ENCODE measurements around the gene ANO1. TPM values are rescaled to one million over a fixed set of nuclear protein-coding genes. Genes with fewer than 3 reads are reported as not detected.

ANO1 gene
- polyA plus RNA-seq, 2 of the 4 experiments (the other 2 are of a cell fraction), result 0.27 to 0.44 TPM

GRCh38 chr11:70206226-70206981 is 128.3 kb downstream of the ANO1 start (continued):
- TF ChIP-seq, protein P1, sequence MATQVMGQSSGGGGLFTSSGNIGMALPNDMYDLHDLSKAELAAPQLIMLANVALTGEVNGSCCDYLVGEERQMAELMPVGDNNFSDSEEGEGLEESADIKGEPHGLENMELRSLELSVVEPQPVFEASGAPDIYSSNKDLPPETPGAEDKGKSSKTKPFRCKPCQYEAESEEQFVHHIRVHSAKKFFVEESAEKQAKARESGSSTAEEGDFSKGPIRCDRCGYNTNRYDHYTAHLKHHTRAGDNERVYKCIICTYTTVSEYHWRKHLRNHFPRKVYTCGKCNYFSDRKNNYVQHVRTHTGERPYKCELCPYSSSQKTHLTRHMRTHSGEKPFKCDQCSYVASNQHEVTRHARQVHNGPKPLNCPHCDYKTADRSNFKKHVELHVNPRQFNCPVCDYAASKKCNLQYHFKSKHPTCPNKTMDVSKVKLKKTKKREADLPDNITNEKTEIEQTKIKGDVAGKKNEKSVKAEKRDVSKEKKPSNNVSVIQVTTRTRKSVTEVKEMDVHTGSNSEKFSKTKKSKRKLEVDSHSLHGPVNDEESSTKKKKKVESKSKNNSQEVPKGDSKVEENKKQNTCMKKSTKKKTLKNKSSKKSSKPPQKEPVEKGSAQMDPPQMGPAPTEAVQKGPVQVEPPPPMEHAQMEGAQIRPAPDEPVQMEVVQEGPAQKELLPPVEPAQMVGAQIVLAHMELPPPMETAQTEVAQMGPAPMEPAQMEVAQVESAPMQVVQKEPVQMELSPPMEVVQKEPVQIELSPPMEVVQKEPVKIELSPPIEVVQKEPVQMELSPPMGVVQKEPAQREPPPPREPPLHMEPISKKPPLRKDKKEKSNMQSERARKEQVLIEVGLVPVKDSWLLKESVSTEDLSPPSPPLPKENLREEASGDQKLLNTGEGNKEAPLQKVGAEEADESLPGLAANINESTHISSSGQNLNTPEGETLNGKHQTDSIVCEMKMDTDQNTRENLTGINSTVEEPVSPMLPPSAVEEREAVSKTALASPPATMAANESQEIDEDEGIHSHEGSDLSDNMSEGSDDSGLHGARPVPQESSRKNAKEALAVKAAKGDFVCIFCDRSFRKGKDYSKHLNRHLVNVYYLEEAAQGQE (IDR thresholded peaks at IDR 0.05), result no peak
- no peak for TF ChIP-seq ZFP36 (IDR thresholded peaks at IDR 0.05; ENCODE audit: borderline replicate concordance, partially characterized antibody)
- no peak for TF ChIP-seq PHF8 (IDR thresholded peaks at IDR 0.05; ENCODE audit: borderline replicate concordance, low read depth)
- TF ChIP-seq, protein P2, sequence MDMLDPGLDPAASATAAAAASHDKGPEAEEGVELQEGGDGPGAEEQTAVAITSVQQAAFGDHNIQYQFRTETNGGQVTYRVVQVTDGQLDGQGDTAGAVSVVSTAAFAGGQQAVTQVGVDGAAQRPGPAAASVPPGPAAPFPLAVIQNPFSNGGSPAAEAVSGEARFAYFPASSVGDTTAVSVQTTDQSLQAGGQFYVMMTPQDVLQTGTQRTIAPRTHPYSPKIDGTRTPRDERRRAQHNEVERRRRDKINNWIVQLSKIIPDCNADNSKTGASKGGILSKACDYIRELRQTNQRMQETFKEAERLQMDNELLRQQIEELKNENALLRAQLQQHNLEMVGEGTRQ (IDR thresholded peaks at IDR 0.05), result no peak
- no peak for TF ChIP-seq EHF (CRISPR knock-in tag; IDR thresholded peaks at IDR 0.05)
- TF ChIP-seq FOSB (CRISPR knock-in tag; IDR thresholded peaks at IDR 0.05), result no peak
- no peak for TF ChIP-seq FOSL2 (IDR thresholded peaks at IDR 0.05)
- no peak for TF ChIP-seq FOSL2 (CRISPR knock-in tag; IDR thresholded peaks at IDR 0.05)
- TF ChIP-seq TFCP2L1 (CRISPR knock-in tag; IDR thresholded peaks at IDR 0.05), result no peak

GRCh38 chr11:70206982-70207376 is 128.9 kb downstream of the ANO1 start:
- POLR2A ChIA-PET, result no interaction called here
- FAIRE-seq, result no peak
- WGBS (ENCODE audit: missing lambda C conversion rate), result 69% methylated on average over 5 of the region's 6 CpGs

GRCh38 chr11:70207531-70208131 is 129.5 kb downstream of the ANO1 start:
- TF ChIP-seq PBX3 (IDR thresholded peaks at IDR 0.05) (no peak), GATA3 (IDR thresholded peaks at IDR 0.05; ENCODE audit: borderline replicate concordance) (no peak), JUNB (IDR thresholded peaks at IDR 0.05) (no peak), SREBF2 (IDR thresholded peaks at IDR 0.05) (no peak), CHD4 (IDR thresholded peaks at IDR 0.05; ENCODE audit: borderline replicate concordance) (no peak), KDM1A (IDR thresholded peaks at IDR 0.05; ENCODE audit: low read depth) (no peak), FOXS1 (CRISPR knock-in tag; IDR thresholded peaks at IDR 0.05) (no peak), CHD2 (IDR thresholded peaks at IDR 0.05; ENCODE audit: low read length, partially characterized antibody) (no peak), EP300 (IDR thresholded peaks at IDR 0.05) (no peak), POLR2A (IDR thresholded peaks at IDR 0.05; ENCODE audit: low read length) (no peak), HDAC2 (IDR thresholded peaks at IDR 0.05) (no peak), KDM5A (IDR thresholded peaks at IDR 0.05) (no peak), ZFP36 (IDR thresholded peaks at IDR 0.05; ENCODE audit: borderline replicate concordance, partially characterized antibody) (no peak)
- TF ChIP-seq, protein P3, sequence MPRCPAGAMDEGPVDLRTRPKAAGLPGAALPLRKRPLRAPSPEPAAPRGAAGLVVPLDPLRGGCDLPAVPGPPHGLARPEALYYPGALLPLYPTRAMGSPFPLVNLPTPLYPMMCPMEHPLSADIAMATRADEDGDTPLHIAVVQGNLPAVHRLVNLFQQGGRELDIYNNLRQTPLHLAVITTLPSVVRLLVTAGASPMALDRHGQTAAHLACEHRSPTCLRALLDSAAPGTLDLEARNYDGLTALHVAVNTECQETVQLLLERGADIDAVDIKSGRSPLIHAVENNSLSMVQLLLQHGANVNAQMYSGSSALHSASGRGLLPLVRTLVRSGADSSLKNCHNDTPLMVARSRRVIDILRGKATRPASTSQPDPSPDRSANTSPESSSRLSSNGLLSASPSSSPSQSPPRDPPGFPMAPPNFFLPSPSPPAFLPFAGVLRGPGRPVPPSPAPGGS (IDR thresholded peaks at IDR 0.05), result no peak
- no peak for FAIRE-seq
- POLR2A ChIA-PET, result no interaction called here

More at GRCh38 chr11:70206982-70207376, 128.9 kb downstream of the ANO1 start:
- Histone ChIP-seq H3K4me1 (peaks cover 32% of the 10 kb centered on the region), H3K4me2 (no peak overlapping the region), H3K9me3 (no peaks in the 10 kb centered on the region), H3K27ac (no peak overlapping the region), H3K4me3 (no peak overlapping the region)
- CTCF ChIA-PET, result interaction anchor here (1.5 to 16.0 kb wide), 5 partner anchors 11 to 295 kb away, joined by 3 to 233 read pairs (median 8); no protein-coding TSS in a partner anchor
- ATAC-seq (no peak), DNase-seq (ENCODE audit: low read depth in 1 of 2, low spot score in 1 of 2) (no peak)
- TF ChIP-seq KDM1A (IDR thresholded peaks at IDR 0.05; ENCODE audit: low read depth), result no peak
- no peak for TF ChIP-seq CBX2 (IDR thresholded peaks at IDR 0.05; ENCODE audit: borderline replicate concordance, low read depth)
- TF ChIP-seq ZSCAN20 (CRISPR knock-in tag; IDR thresholded peaks at IDR 0.05), result no peak
- TF ChIP-seq NPAS2 (CRISPR knock-in tag; IDR thresholded peaks at IDR 0.05; ENCODE audit: borderline replicate concordance), result no peak
- no peak for TF ChIP-seq HOXA7 (CRISPR knock-in tag; IDR thresholded peaks at IDR 0.05)
- no peak for TF ChIP-seq MYC (IDR thresholded peaks at IDR 0.05; ENCODE audit: borderline replicate concordance, low read length)
- no peak for TF ChIP-seq TFCP2L1 (CRISPR knock-in tag; IDR thresholded peaks at IDR 0.05)

More at GRCh38 chr11:70207531-70208131, 129.5 kb downstream of the ANO1 start:
- ATAC-seq, result no peak
- Histone ChIP-seq H3K27ac (no peak overlapping the region), H3K4me3 (no peak overlapping the region), H3K4me1 (peaks cover 31% of the 10 kb centered on the region), H3K4me2 (no peak overlapping the region), H3K9me3 (no peaks in the 10 kb centered on the region)
- DNase-seq (ENCODE audit: low read depth in 1 of 2, low spot score in 1 of 2), result no peak
- CTCF ChIA-PET, result interaction anchor here (0.6 to 16.0 kb wide), 6 partner anchors 11 to 296 kb away, joined by 3 to 233 read pairs (median 8); no protein-coding TSS in a partner anchor
- 93% methylated on average over 13 of the region's 15 CpGs for WGBS (ENCODE audit: missing lambda C conversion rate)

Measured in A549 (cell line).